ENCODE data around the gene CHN2.
A peak's percentile ranks its signal among the peaks of the same experiment; 100 is the strongest.

Gene CHN2

DNA sequence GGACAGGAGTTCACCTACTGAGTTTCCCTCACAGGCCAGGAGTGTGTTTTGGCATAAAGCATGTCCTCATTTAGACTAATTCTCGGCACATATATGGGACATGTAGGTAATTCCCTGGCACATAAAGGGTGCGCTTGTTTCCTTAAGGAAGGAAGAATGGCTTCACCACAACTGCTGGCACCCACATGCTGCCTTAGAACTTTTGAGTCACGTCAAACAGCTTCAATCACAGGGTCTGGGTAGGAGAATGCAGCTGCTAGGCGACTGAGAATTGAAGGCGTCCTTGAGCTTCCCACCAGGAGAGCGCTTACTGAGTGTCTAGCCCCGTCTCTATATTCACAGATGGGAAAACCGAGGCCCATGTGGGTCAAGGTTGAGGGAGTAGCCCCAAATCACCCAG is 146.1 kb downstream of the CHN2 start:
- no peak for DNase-seq

DNA sequence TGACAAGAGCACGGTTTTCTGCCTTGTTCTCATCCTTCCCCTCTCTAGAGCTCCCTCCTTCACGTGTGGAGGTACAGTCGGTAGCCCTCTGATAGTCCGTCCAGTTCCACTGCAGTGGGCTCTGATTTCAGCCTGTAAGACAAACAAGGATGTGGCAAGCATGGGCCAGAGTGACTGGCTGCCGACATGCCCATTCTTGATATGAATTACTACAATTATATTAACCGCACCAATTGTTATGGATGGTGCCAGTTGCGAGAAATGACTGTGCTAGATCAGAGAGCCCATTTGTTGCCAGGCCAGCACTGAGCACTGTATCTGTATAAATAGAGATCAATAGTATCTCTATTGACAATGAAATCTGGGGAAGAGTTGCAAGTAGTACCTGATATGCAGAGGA is 146.6 kb downstream of the CHN2 start:
- DNase-seq: no peak

DNA sequence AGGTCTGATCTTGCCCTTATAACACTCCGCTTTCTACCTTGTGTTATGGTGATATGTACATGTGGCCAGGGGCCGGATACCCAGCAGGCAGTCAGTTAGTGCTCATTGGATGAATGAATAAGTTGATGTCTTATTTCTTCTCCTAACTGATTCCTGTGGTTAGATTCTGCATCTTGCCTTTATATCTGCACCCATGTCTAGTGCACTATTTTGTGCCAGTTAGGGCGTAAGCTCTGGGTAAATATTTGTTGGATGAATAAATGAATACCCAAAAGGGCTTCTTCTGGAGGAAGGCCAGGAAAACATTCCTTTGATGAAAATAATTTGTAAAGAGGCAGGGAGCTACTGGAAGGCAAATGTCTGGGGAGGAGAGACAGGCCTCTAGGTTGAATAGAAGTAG is 148.2 kb downstream of the CHN2 start:
- DNase-seq: no peak

DNA sequence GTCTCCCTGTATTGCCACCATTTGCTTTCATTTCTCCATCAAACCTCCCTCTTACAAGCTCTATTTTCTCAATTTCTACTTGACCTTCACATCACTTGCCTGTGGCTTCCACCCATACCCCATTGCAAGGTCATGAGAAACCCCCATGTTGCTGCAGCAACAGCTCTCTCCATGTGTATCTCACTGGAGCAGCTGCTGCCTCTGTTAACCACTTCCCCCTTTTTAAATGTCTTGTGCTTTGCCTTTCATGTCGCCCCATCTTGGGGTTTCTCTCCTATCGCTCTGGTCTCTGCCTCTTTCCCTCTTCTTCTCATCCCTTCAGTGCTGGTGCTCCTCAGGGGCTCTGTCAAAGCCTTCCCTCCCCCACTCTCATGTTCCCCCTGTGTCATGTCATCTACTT is 148.8 kb downstream of the CHN2 start:
- DNase-seq: no peak

- DNase-seq: no peak
Measured at GRCh38 chr7:29344334-29344978, 149.9 kb downstream of the CHN2 start.

DNA sequence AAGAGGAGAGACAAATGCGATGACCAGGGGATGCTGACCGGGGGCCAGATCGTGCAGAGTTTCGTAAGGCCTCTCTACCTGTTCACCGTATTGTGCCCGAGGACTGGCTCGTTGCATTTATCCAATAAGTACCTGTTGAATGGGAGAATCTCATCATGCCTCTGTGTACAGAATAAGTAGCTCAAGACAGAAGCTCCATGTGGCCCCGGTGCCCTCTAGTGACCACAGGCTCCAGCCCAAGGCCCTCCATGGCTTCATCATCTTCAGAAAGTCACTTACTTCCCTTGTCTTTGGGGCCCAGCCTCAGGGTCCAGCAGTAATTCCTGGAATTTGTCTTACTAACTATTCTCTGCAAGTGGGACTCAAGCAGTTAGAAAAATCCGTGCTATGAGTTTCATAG is 151.0 kb downstream of the CHN2 start:
- peak; percentile 86 for DNase-seq

DNA sequence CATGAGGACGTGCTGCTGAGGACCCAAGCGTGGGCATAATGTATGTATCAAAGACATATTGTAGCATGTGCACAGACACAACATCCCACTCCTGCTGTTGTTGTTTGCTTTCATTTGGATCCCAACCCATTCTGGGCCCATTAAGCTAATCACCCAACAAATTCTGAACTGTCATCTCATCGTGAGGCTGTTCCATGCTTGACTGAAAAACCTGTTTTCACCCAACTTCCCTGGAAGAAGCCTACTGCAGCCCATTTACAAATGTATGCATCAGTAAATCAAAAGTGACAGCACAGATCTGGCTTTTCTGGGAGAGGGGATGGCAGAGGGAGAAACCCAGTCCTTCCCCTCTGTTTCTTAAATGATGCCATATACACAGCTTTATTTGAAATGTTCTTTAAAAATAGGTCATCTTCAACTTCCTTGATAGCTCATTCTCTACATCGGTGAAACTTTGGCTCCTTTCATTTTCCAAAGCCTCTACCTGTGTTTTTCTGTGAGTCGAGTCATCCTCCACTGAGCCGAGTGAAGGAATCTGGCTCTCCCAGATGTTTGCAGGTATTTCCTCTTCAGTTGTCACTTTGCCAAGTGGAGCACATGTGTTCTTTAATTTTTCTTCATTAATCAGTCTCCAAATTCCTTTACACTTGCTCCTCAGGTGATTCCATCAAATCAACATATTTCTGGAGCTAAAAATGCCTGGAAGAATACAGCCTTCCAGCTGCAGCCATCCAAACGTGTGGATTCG is 151.8 kb downstream of the CHN2 start:
- DNase-seq: no peak

DNA sequence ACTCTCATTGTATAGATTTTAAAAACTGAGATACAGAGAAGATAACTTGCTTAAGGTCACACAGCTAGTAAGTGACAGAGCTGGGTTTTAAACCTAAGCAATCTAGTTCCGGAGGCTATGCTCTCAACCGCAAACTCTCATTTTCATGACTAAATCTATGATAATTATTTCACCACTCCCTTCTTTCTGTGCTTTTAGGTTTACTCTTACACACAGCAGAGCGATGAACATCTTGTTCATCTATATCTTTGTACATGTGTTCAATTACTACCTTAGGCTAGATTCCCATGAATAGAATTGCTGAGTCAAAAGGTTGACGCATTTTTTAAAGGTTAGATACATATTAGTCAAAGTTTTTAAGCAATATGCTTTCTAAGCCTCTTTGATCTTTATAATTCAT is 154.8 kb downstream of the CHN2 start:
- no peak for DNase-seq

GRCh38 chr7:29350351-29350750 is 155.8 kb downstream of the CHN2 start:
- peak; percentile 35 for DNase-seq

GRCh38 chr7:29352041-29352440 is 157.5 kb downstream of the CHN2 start:
- DNase-seq: no peak

DNA sequence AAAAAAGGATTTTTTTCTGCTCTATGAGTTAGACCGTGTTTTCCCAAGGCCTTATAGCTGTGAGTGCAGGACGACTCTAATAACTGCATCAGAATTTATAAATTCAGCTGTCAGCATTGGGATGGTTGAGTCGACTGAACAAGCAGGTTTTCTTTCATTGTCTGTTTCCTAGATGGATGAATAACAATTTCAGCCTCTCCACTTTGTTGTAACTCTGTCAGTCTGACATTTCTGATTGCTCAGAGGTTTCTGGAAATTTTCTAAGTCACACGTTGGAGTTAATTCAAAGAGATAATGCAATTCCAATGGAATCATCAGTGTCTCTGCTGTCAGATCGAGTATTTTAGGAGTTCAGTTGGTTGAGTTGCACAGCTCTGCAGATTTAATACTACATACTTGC is 159.2 kb downstream of the CHN2 start:
- no peak for DNase-seq

GRCh38 chr7:29354340-29354739 is 159.8 kb downstream of the CHN2 start:
- no peak for DNase-seq

DNA sequence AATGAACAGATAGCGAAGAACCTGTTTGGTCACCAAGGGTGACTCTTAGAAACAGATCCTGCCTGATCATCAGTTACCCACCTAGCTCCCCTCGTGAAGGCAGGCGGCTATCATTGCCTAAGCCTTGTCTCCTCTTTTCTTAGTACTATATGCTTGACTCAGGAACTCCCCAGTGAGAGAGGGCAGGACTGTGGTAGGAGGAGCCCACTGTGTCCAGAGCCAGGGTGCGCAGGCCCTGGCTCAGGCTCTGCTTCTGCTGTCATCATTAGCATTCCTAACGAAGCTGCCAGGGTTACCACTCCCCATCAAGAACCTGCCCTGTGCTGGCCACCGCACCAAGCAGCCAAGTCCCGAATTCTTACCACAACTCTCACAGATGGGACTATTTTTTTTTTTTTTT is 160.8 kb downstream of the CHN2 start:
- no peak for DNase-seq

DNA sequence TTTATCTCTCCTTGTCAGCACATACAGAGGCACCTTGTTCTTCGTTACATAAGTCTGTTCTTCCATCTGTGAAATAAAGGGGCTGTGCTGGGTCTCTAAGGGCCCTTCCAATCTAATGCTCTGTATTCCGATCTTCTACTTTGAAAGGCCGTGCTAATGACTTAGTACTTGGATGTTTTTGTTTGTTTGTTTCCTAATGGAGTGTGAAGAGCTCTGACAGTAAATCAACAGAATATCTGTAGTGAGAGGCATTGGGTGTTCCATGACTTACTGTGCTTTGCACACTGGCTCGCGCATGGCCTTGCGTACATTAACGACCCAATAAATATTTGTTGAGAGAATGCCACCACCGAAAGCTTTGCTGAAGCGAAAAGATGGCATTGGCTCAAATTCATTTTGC is 162.1 kb downstream of the CHN2 start:
- DNase-seq: no peak

DNA sequence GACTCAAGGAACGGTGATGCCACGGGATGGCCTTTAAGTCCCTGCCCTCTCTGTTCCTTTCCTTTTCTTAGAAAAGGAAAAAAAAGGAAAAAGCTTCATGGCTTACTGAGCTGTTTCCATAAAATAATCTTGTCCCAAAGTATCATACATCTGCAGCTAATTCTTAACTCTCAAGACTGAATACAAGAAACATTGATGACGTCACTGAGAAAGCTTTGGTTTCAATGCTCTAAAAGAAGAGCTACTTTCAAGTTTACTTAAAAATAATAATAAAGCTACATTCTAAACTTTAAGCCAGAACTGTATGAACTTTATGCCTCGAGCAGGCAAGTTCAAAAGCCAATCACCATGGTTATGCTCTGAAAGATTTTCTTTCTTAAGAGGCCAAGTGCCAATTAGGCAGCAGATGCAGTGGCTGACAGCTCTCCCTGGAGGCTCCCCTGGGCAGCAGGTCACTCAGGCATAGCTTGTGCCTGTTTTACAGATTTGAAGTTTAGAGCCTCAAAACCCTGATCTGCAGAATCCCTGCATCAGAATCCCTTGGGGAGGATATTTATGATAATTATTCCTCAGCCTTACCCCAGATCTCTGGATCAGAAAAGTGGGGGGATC is 165.0 kb downstream of the CHN2 start:
- DNase-seq: no peak

- DNase-seq: no peak
Measured at GRCh38 chr7:29360633-29361625, 166.4 kb downstream of the CHN2 start.

- DNase-seq: no peak
Measured at GRCh38 chr7:29362380-29362779, 167.8 kb downstream of the CHN2 start.

DNA sequence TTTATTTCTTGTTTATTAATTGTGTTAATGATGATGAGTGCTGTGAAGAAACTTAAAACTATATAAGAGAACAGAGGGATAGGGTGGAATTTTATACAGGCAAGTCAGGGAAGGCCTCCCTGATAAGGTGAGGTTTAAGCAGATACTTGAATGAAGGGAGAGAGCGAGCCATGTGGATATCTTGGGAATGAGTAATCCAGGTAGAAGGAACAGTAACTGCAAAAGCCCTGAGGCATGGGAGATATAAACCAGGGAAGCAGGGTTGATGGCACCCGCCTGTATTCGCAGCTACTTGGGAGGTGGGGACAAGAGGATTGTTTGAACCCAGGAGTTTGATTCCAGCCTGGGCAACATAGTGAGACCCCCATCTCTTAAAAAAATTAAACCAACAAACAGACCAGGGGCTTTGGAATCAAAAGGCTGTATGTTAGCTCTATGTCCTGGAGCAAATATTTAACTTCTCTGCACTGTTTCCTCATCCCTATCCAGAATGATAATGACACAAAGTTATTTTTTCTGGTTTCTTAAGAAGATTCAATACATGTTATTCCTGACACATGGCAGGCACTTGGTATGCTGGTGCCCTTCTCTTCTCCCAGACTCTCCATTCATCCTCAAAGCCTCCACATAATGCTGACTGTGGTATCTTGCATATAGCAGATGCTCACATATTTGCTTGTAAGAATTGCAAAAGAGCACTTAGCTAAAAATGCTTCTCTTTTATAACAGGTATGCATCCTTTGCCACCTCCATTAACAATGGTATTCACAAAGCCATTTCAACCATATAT is 169.3 kb downstream of the CHN2 start:
- DNase-seq: no peak

GRCh38 chr7:29364661-29365060 is 170.1 kb downstream of the CHN2 start:
- no peak for DNase-seq

GRCh38 chr7:29365423-29365822 is 170.8 kb downstream of the CHN2 start:
- no peak for DNase-seq

- DNase-seq: no peak
Measured at GRCh38 chr7:29367784-29368183, 173.2 kb downstream of the CHN2 start.

DNA sequence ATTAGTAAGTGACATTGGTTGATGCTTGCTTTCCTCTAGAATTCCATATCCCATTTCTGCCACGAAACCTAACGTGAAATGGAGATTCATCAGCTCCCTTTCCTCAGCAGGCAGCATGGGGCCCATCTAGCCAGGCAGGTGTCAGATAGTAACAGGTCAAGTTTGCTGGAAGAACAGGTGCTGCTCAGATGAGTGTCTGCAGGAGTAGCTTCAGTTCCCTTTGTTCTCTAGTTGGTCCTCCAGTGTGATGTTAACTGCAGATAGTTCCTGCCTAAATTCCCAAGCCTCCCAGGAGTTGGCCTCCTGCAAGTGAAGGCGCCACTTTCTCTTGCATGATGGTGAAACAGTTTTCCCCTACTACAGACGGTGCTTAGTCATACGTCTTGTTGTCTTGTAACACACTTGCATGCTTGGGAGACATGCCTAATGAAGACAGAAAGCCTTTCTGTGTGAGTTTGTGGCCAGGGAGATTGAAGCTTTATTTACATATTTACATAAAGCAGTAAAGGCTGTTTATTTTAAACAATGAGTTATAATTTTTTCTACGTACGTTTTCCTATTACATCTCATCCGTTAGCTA is 175.4 kb downstream of the CHN2 start:
- peak; percentile 7 for DNase-seq
